Prostate gland (tissue), 2 donors: ENCODE data around the gene STK24. TPM values are rescaled to one million over a fixed set of nuclear protein-coding genes. Genes with fewer than 3 reads are reported as not detected.
"Not testable (repeated sequence)": the region's sequence is repeated elsewhere in the genome, so short reads cannot be mapped to it uniquely, and the experiment has no call there.

ENCODE experiments used
- DNase-seq: peaks from one replicate; pipeline ENCODE4 v3.0.0-alpha.2; 2019; ENCODE audit warnings: low spot score
- H3K27ac ChIP-seq, 2 donors: fragments of 200-600 bp; sonication (generic); 2 replicates each; pipeline ENCODE4 v1.5.1; 2017 to 2019
- H3K27me3 ChIP-seq: fragments of 200-600 bp; sonication (generic); replicated peaks from 2 replicates; pipeline ENCODE4 v1.5.1; 2019; ENCODE audit not compliant: insufficient read depth
- H3K36me3 ChIP-seq, 2 donors: fragments of 200-600 bp; sonication (generic); 1 replicate in 1 of 2; 2 replicates in 1 of 2; pipeline versions ENCODE4 v1.5.1 to v1.8.1; 2017 to 2019
- H3K4me1 ChIP-seq: fragments of 200-600 bp; sonication (generic); replicated peaks from 2 replicates; pipeline ENCODE4 v1.5.1; 2019
- H3K4me3 ChIP-seq, 2 donors: fragments of 200-600 bp; sonication (generic); 2 replicates each; pipeline ENCODE4 v1.5.1; 2017 to 2019
- H3K9me3 ChIP-seq: fragments of 200-600 bp; sonication (generic); 2 replicates; pipeline ENCODE4 v1.5.1; 2017
- POLR2A ChIP-seq: fragments of 450-650 bp; IDR thresholded peaks from one replicate; pipeline ENCODE4 v1.6.1; 2016; ENCODE audit warnings: antibody characterized with exemption, mild to moderate bottlenecking
- POLR2AphosphoS5 ChIP-seq: sonication (generic); formaldehyde crosslinking; IDR thresholded peaks from one replicate; pipeline ENCODE4 v1.6.1; 2017; ENCODE audit warnings: antibody characterized with exemption
- WGBS: methylation state at CpG from one replicate; pipeline ENCODE4 v1.1.5; 2018; 5-methylcytosine and 5-hydroxymethylcytosine counted together
- intact Hi-C: fragments of 100-400 bp; cut with DNase I; formaldehyde crosslinking; loops from one replicate; pipeline ENCODE4 v1.14.2; 2022
- total RNA-seq, 2 donors: library from RNA; depleted of rRNA; stranded (reverse); fragments of >200 nt; gene quantifications; one replicate each; pipeline ENCODE4 v1.1.0, GENCODE V29; 2016
- TF ChIP-seq, protein P1 (sequence below), 4 experiments: fragments of 200-600 bp in 2 of 4; fragments of 450-650 bp in 2 of 4; sonication (generic) in 2 of 4; IDR thresholded peaks; 1 replicate in 3 of 4; 2 replicates in 1 of 4; pipeline ENCODE4 v1.5.1; 2016 to 2019; ENCODE audit warnings: antibody characterized with exemption in 4 of 4, mild to moderate bottlenecking in 2 of 4, moderate library complexity in 2 of 4

STK24 gene
- total RNA-seq, 2 donors from 2014 or later: 80.5 to 187 TPM

DNA sequence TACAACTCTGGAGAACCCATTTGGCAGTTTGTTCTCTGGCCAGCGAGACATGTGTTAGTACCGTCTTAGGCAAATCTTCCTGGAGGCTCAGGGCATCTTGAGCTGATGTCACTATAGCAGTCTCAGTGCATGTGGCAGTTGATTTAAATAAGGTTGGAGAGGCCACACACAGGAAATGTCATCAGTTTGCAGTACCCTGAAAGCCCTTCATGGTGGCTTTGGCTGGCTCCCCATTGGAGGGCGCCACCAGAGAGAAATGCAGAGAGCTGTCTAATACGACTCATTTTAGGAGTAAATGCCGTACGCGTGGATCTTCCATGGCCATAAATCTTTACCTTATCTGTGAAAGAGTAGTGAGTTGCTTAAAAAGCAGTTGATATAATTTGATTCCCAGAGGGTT lies 163.1 kb downstream of the STK24 start:
- no peak overlapping the region for H3K27ac ChIP-seq
- TF ChIP-seq, protein P1, sequence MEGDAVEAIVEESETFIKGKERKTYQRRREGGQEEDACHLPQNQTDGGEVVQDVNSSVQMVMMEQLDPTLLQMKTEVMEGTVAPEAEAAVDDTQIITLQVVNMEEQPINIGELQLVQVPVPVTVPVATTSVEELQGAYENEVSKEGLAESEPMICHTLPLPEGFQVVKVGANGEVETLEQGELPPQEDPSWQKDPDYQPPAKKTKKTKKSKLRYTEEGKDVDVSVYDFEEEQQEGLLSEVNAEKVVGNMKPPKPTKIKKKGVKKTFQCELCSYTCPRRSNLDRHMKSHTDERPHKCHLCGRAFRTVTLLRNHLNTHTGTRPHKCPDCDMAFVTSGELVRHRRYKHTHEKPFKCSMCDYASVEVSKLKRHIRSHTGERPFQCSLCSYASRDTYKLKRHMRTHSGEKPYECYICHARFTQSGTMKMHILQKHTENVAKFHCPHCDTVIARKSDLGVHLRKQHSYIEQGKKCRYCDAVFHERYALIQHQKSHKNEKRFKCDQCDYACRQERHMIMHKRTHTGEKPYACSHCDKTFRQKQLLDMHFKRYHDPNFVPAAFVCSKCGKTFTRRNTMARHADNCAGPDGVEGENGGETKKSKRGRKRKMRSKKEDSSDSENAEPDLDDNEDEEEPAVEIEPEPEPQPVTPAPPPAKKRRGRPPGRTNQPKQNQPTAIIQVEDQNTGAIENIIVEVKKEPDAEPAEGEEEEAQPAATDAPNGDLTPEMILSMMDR (IDR thresholded peaks at IDR 0.05): no peak
- no peak for TF ChIP-seq POLR2A
- TF ChIP-seq POLR2AphosphoS5: no peak
- no peak overlapping the region for H3K4me3 ChIP-seq
- DNase-seq: no peak
- H3K27me3 ChIP-seq: no peaks in the 10 kb centered on the region
- intact Hi-C loops: no loop called here
- no peaks in the 10 kb centered on the region for H3K36me3 ChIP-seq
- H3K9me3 ChIP-seq: no peaks in the 10 kb centered on the region
- peaks cover 12% of the 10 kb centered on the region for H3K4me1 ChIP-seq
- WGBS: 95% methylated on average over 7 of the region's 7 CpGs

DNA sequence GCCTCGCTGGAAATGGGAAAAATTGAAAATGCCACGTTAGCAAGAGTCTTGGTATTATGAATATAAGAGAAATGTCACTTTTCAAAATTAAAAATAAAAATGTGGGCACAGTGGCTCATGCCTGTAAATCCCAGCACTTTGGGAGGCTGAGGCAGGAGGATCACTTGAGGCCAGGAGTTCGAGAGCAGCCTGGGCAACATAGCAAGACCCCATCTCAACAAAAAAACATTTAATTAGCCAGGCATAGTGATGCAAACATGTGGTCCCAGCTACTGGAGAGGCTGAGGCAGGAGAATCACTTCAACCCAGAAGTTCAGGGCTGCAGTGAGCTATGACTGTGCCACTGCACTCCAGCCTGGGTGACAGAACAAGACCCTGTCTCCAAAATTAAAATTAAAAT lies 163.6 kb downstream of the STK24 start:
- H3K9me3 ChIP-seq, H3K27me3 ChIP-seq, H3K36me3 ChIP-seq, H3K27ac ChIP-seq, H3K4me3 ChIP-seq, intact Hi-C loops, DNase-seq: not testable (repeated sequence)
- peaks cover 12% of the 10 kb centered on the region for H3K4me1 ChIP-seq
- 94% methylated on average over 3 of the region's 3 CpGs for WGBS

DNA sequence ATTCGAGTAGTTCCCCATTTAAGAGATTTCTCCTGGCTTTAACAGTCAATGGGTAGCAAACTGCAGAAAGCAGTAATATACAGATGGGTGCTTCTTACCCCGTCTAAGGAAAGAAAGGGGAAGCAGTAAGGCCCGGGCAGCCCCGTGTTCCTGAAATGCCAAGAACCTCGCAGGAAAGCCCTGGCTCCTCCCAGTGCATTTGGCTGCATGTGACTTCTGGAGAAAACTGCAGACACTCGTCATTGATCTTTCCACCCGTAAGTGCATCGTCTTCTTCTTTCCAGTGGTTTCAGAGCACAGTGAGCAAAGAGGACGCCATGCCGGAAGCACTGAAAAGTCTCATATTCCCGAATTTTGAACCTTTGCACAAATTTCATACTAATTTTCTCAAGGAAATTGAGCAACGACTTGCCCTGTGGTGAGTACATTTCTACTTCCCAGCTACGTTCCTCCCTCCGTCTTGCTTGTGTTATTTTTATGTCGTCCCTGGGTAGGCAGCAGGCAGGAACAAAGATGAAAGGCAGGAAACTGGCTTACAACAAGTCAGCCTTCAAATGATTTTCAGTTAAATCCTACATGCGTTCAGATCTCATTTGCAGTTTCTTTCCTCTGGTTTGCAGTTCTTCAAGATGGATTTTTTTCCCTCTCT lies 165.2 kb downstream of the STK24 start:
- DNase-seq: no peak
- Histone ChIP-seq H3K9me3 (no peaks in the 10 kb centered on the region), H3K36me3 (no peaks in the 10 kb centered on the region), H3K4me3 (peak overlapping the region in 1 of 2 donors; percentile 11), H3K4me1 (peaks cover 11% of the 10 kb centered on the region), H3K27ac (peak overlapping the region in 1 of 2 donors; percentile 55), H3K27me3 (no peaks in the 10 kb centered on the region)
- intact Hi-C loops: no loop called here
- 61% methylated on average over 16 of the region's 16 CpGs for WGBS
- TF ChIP-seq, protein P1 (IDR thresholded peaks at IDR 0.05): no peak
- TF ChIP-seq POLR2A (no peak), POLR2AphosphoS5 (no peak)

GRCh38 chr13:98411013-98411412 lies 165.9 kb downstream of the STK24 start:
- Histone ChIP-seq H3K4me3 (no peak overlapping the region), H3K36me3 (no peaks in the 10 kb centered on the region), H3K27ac (peak overlapping the region in 1 of 2 donors; percentile 55), H3K9me3 (no peaks in the 10 kb centered on the region), H3K27me3 (no peaks in the 10 kb centered on the region), H3K4me1 (peaks cover 9% of the 10 kb centered on the region)
- WGBS: 79% methylated on average over 5 of the region's 5 CpGs
- intact Hi-C loops: no loop called here
- TF ChIP-seq POLR2A: no peak
- TF ChIP-seq POLR2AphosphoS5: no peak
- TF ChIP-seq, protein P1 (IDR thresholded peaks at IDR 0.05): no peak
- DNase-seq: no peak

- intact Hi-C loops: no loop called here
- WGBS: 79% methylated on average over 11 of the region's 11 CpGs
- no peak overlapping the region for H3K4me3 ChIP-seq
- no peak for TF ChIP-seq POLR2A
- H3K36me3 ChIP-seq: no peaks in the 10 kb centered on the region
- peaks cover 8% of the 10 kb centered on the region for H3K4me1 ChIP-seq
- no peaks in the 10 kb centered on the region for H3K27me3 ChIP-seq
- no peaks in the 10 kb centered on the region for H3K9me3 ChIP-seq
- DNase-seq: no peak
- no peak overlapping the region for H3K27ac ChIP-seq
Measured at GRCh38 chr13:98410612-98411011, 166.3 kb downstream of the STK24 start.

- no peak overlapping the region for H3K4me3 ChIP-seq
- no peaks in the 10 kb centered on the region for H3K9me3 ChIP-seq
- intact Hi-C loops: no loop called here
- peaks cover 3% of the 10 kb centered on the region for H3K4me1 ChIP-seq
- WGBS: 95% methylated on average over 13 of the region's 13 CpGs
- no peak for TF ChIP-seq POLR2AphosphoS5
- TF ChIP-seq, protein P1 (IDR thresholded peaks at IDR 0.05): no peak
- TF ChIP-seq POLR2A: no peak
- H3K27me3 ChIP-seq: no peaks in the 10 kb centered on the region
- H3K27ac ChIP-seq: no peak overlapping the region
- H3K36me3 ChIP-seq: no peaks in the 10 kb centered on the region
- DNase-seq: no peak
Measured at GRCh38 chr13:98409281-98409680, 167.6 kb downstream of the STK24 start.
